ENCODE measurements around the gene ZNF710. TPM values are rescaled to one million over a fixed set of nuclear protein-coding genes. Genes with fewer than 3 reads are reported as not detected.

Gene ZNF710
- total and polyA plus RNA-seq, 2 of the 13 experiments (the other 11 are each of a cell fraction or from before 2014, with no cell fraction given), result 4.7 to 20.6 TPM

DNA sequence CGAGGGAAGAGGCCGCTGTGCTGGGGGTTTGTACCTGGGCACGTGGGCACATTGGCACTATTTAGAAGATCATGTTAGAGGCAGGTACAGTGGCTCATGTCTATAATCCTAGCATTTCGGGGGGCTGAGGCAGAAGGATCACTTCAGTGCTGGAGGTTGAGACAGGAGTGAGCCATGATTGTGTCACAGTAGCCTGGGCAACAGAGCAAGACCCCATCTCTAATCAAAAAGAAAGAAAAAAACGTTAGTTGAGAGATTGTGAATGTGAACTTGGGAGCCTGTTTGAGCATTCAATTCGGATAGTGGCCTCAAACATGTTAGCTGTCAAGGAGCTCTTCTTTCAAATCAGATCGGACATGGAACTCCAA is 64.5 kb downstream of the ZNF710 start:
- in situ Hi-C loops (cut with HindIII; ENCODE audit: extremely low pct_ligation_motif_present, low pct_unique_long_range_greater_than_20kb) (no loop called here), intact Hi-C loops (cut with micrococcal nuclease; ENCODE audit: unreplicated experiment) (no loop called here)
- POLR2A ChIA-PET, result no interaction called here
- Histone ChIP-seq H3K79me2 (ENCODE audit: insufficient read depth, low read length) (no peaks in the 10 kb centered on the region), H3K9ac (ENCODE audit: insufficient read depth, low read depth, low read length) (no peak overlapping the region), H2AFZ (ENCODE audit: low read length) (no peak overlapping the region), H3K36me3 (replicated peaks in 1 of 2; ENCODE audit: control insufficient read depth in 1 of 2, insufficient read depth in 2 of 2, low read length in 2 of 2) (peaks cover 6 to 11% of the 10 kb centered on the region in 2 experiments; a peak in 4 of 5 replicates), H3K4me1 (ENCODE audit: insufficient read depth, low read length) (no peaks in the 10 kb centered on the region; the same call in 1 of the 2 replicates), H4K20me1 (ENCODE audit: insufficient read depth, low read length) (no peaks in the 10 kb centered on the region), H3K27me3 (ENCODE audit: control insufficient read depth in 1 of 2, insufficient read depth in 2 of 2, low read length in 2 of 2) (no peaks in the 10 kb centered on the region), H3K4me3 (replicated peaks in 1 of 3; ENCODE audit: insufficient read depth in 1 of 3, low read depth in 2 of 3, low read length in 3 of 3) (no peak overlapping the region), H3K27ac (ENCODE audit: extremely low read length, insufficient read depth, low read length) (no peak overlapping the region), H3K9me3 (ENCODE audit: low read length) (no peaks in the 10 kb centered on the region), H3K4me2 (ENCODE audit: low read depth, low read length) (no peak overlapping the region)
- CTCF ChIA-PET (ENCODE audit: low intra/inter-chr PET ratio, low total read pairs), result no interaction called here
- WGBS (ENCODE audit: low lambda C conversion rate), result 94% methylated on average over 7 of the region's 7 CpGs
- no peak for DNase-seq (ENCODE audit: low spot score)
- no peak for ATAC-seq
- no TSS peak for BruUV-seq (replicated peaks)
- TF ChIP-seq, protein P1, sequence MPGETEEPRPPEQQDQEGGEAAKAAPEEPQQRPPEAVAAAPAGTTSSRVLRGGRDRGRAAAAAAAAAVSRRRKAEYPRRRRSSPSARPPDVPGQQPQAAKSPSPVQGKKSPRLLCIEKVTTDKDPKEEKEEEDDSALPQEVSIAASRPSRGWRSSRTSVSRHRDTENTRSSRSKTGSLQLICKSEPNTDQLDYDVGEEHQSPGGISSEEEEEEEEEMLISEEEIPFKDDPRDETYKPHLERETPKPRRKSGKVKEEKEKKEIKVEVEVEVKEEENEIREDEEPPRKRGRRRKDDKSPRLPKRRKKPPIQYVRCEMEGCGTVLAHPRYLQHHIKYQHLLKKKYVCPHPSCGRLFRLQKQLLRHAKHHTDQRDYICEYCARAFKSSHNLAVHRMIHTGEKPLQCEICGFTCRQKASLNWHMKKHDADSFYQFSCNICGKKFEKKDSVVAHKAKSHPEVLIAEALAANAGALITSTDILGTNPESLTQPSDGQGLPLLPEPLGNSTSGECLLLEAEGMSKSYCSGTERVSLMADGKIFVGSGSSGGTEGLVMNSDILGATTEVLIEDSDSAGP (CRISPR knock-in tag; IDR thresholded peaks at IDR 0.05; ENCODE audit: borderline replicate concordance), result no peak
- TF ChIP-seq ZNF121 (CRISPR knock-in tag; IDR thresholded peaks at IDR 0.05) (peak; percentile 57), ZFP36L1 (CRISPR knock-in tag; IDR thresholded peaks at IDR 0.05) (no peak)
- TF ChIP-seq, protein P2, sequence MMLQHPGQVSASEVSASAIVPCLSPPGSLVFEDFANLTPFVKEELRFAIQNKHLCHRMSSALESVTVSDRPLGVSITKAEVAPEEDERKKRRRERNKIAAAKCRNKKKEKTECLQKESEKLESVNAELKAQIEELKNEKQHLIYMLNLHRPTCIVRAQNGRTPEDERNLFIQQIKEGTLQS (CRISPR knock-in tag; IDR thresholded peaks at IDR 0.05), result no peak
- FAIRE-seq, result no peak

DNA sequence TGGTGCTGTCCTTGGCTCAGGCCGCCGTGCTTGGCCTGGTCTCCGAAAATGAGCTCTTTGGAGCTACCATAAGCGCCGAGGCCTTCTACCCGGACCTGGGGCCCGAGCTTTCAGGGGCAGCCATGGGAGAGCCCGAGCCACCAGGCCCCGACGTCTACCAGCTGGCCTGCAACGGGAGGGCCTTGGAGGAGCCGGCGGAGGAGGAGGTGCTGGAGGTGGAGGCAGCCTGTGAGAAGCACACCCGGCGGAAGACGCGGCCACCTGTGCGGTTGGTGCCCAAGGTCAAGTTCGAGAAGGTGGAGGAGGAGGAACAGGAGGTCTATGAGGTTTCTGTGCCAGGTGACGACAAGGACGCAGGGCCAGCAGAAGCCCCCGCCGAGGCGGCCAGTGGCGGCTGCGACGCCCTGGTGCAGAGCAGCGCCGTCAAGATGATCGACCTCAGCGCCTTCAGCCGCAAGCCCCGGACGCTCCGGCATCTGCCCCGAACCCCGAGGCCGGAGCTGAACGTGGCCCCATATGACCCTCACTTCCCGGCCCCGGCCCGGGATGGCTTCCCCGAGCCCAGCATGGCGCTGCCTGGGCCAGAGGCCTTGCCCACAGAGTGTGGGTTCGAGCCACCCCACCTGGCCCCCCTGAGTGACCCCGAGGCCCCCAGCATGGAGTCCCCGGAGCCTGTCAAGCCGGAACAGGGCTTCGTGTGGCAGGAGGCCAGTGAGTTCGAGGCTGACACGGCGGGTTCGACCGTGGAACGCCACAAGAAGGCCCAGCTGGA is 66.2 kb downstream of the ZNF710 start:
- Histone ChIP-seq H3K36me3 (replicated peaks in 1 of 2; ENCODE audit: control insufficient read depth in 1 of 2, insufficient read depth in 2 of 2, low read length in 2 of 2) (peaks cover 8 to 16% of the 10 kb centered on the region in 2 experiments; a peak in 4 of 5 replicates), H3K4me2 (ENCODE audit: low read depth, low read length) (no peak overlapping the region), H2AFZ (ENCODE audit: low read length) (no peak overlapping the region), H3K4me3 (replicated peaks in 1 of 3; ENCODE audit: insufficient read depth in 1 of 3, low read depth in 2 of 3, low read length in 3 of 3) (no peak overlapping the region), H3K9ac (ENCODE audit: insufficient read depth, low read depth, low read length) (no peak overlapping the region), H3K27ac (ENCODE audit: extremely low read length, insufficient read depth, low read length) (no peak overlapping the region), H3K27me3 (ENCODE audit: control insufficient read depth in 1 of 2, insufficient read depth in 2 of 2, low read length in 2 of 2) (no peaks in the 10 kb centered on the region), H4K20me1 (ENCODE audit: insufficient read depth, low read length) (no peaks in the 10 kb centered on the region), H3K79me2 (ENCODE audit: insufficient read depth, low read length) (no peaks in the 10 kb centered on the region), H3K4me1 (ENCODE audit: insufficient read depth, low read length) (peaks cover 5% of the 10 kb centered on the region), H3K9me3 (ENCODE audit: low read length) (no peaks in the 10 kb centered on the region)
- in situ Hi-C loops (cut with HindIII; ENCODE audit: extremely low pct_ligation_motif_present, low pct_unique_long_range_greater_than_20kb) (no loop called here), intact Hi-C loops (cut with micrococcal nuclease; ENCODE audit: unreplicated experiment) (no loop called here)
- no peak for ATAC-seq
- CTCF ChIA-PET (ENCODE audit: low intra/inter-chr PET ratio, low total read pairs), result no interaction called here
- no peak for FAIRE-seq
- POLR2A ChIA-PET, result no interaction called here
- no peak for DNase-seq (ENCODE audit: low spot score)
- WGBS (ENCODE audit: low lambda C conversion rate), result 97% methylated on average over 34 of the region's 55 CpGs
- BruUV-seq (replicated peaks), result TSS peak; percentile 39
- no peak for TF ChIP-seq RNF2 (conservative IDR thresholded peaks at IDR 0.05; ENCODE audit: low read depth)
- TF ChIP-seq ZNF367 (CRISPR knock-in tag; IDR thresholded peaks at IDR 0.05; ENCODE audit: borderline replicate concordance), result no peak
- no peak for TF ChIP-seq KDM2A (CRISPR knock-in tag; IDR thresholded peaks at IDR 0.05; ENCODE audit: borderline replicate concordance, low read depth)
- no peak for TF ChIP-seq ZNF446 (CRISPR knock-in tag; IDR thresholded peaks at IDR 0.05)
- no peak for TF ChIP-seq ZKSCAN5 (CRISPR knock-in tag; IDR thresholded peaks at IDR 0.05)
- TF ChIP-seq ZNF383 (CRISPR knock-in tag; IDR thresholded peaks at IDR 0.05; ENCODE audit: borderline replicate concordance), result no peak
- TF ChIP-seq, protein P3, sequence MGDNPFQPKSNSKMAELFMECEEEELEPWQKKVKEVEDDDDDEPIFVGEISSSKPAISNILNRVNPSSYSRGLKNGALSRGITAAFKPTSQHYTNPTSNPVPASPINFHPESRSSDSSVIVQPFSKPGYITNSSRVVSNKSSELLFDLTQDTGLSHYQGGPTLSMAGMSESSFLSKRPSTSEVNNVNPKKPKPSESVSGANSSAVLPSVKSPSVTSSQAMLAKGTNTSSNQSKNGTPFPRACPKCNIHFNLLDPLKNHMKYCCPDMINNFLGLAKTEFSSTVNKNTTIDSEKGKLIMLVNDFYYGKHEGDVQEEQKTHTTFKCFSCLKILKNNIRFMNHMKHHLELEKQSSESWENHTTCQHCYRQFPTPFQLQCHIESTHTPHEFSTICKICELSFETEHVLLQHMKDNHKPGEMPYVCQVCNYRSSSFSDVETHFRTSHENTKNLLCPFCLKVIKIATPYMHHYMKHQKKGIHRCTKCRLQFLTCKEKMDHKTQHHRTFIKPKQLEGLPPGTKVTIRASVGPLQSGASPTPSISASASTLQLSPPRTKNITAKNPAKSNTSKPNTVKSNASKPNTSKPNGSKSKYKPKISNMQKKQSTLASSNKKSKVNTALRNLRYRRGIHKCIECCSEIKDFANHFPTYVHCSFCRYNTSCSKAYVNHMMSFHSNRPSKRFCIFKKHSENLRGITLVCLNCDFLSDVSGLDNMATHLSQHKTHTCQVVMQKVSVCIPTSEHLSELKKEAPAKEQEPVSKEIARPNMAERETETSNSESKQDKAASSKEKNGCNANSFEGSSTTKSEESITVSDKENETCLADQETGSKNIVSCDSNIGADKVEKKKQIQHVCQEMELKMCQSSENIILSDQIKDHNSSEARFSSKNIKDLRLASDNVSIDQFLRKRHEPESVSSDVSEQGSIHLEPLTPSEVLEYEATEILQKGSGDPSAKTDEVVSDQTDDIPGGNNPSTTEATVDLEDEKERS (CRISPR knock-in tag; IDR thresholded peaks at IDR 0.05), result no peak
- TF ChIP-seq PHB2 (IDR thresholded peaks at IDR 0.05; ENCODE audit: partially characterized antibody), result no peak

Data from HepG2 (cell line).